A549 (cell line): ENCODE measurements around the gene CORO2A. TPM values are rescaled to one million over a fixed set of nuclear protein-coding genes. Genes with fewer than 3 reads are reported as not detected.

Experiments
- ATAC-seq, 2 experiments: fragments of 200-7000 bp in 1 of 2; fragments of >200 bp in 1 of 2; cut with Nextera tagmentation in 1 of 2; cut with Tn5 transposase in 1 of 2; 3 replicates each; pipeline versions ENCODE4 v1.8.0 to v1.9.1; 2018 to 2020; ENCODE audit warnings: mild to moderate bottlenecking in 1 of 2, moderate library complexity in 1 of 2
- CTCF ChIA-PET: fragments of 300-600 bp; sonication (Branson Sonifier 250); formaldehyde crosslinking; extraction: SDS; loops from one replicate; lab custom pipeline; 2021; ENCODE audit warnings: antibody characterized with exemption, inconsistent platforms; lab: Yijun Ruan, JAX
- POLR2A ChIA-PET: fragments of 350-600 bp; formaldehyde crosslinking; extraction: SDS; loops from one replicate; lab custom pipeline; 2021; ENCODE audit warnings: antibody characterized with exemption, inconsistent platforms; lab: Yijun Ruan, JAX
- DNase-seq, 2 experiments: peaks; one replicate each; pipeline versions ENCODE4 v3.0.0 to v3.0.0-alpha.2; 2011 to 2016; ENCODE audit warnings: low read depth in 1 of 2, low spot score in 1 of 2
- FAIRE-seq: peaks from 2 replicates; lab custom pipeline; 2011; peaks lifted over from hg19 to GRCh38; lab: Jason Lieb, UNC
- H3K27ac ChIP-seq, 2 experiments: fragments of >200 bp; sonication (Bioruptor Twin); formaldehyde crosslinking; 3 replicates each; pipeline ENCODE4 v1.5.1; 2016 to 2017
- H3K4me1 ChIP-seq: fragments of >200 bp; sonication (Bioruptor Twin); formaldehyde crosslinking; 3 replicates; pipeline ENCODE4 v1.6.1; 2016
- H3K4me2 ChIP-seq: fragments of >200 bp; sonication (Bioruptor Twin); formaldehyde crosslinking; 3 replicates; pipeline ENCODE4 v1.6.1; 2016
- H3K4me3 ChIP-seq: fragments of >200 bp; sonication (Bioruptor Twin); formaldehyde crosslinking; 3 replicates; pipeline ENCODE4 v1.5.1; 2016
- H3K9me3 ChIP-seq: fragments of >200 bp; sonication (Bioruptor Twin); formaldehyde crosslinking; 3 replicates; pipeline ENCODE4 v1.6.1; 2016
- CBX2 ChIP-seq: fragments of 200-600 bp; sonication (generic); IDR thresholded peaks from 2 replicates; pipeline ENCODE4 v1.6.1; 2016; ENCODE audit warnings: low read depth, mild to moderate bottlenecking, borderline replicate concordance
- E2F6 ChIP-seq: IDR thresholded peaks from 2 replicates; pipeline ENCODE4 v1.6.1; 2012; ENCODE audit warnings: low read depth, borderline replicate concordance
- EHF ChIP-seq: fragments of 250-450 bp; sonication (Bioruptor Pico); IDR thresholded peaks from 2 replicates; pipeline ENCODE4 v1.5.0; 2020; ENCODE audit warnings: mild to moderate bottlenecking
- EHMT2 ChIP-seq: fragments of 200-600 bp; sonication (generic); IDR thresholded peaks from 2 replicates; pipeline ENCODE4 v1.6.1; 2016; ENCODE audit warnings: antibody characterized with exemption, low read depth, mild to moderate bottlenecking, moderate library complexity
- ELK1 ChIP-seq: fragments of 150-350 bp; IDR thresholded peaks from 2 replicates; pipeline ENCODE4 v1.6.1; 2014; ENCODE audit warnings: low read depth, mild to moderate bottlenecking, low read length
- FOSB ChIP-seq: fragments of 250-450 bp; sonication (Bioruptor Pico); IDR thresholded peaks from 2 replicates; pipeline ENCODE4 v1.5.0; 2020; ENCODE audit warnings: mild to moderate bottlenecking, moderate library complexity
- FOXS1 ChIP-seq: fragments of 250-450 bp; sonication (Bioruptor Pico); IDR thresholded peaks from 2 replicates; pipeline ENCODE4 v1.5.0; 2020; ENCODE audit warnings: mild to moderate bottlenecking, moderate library complexity
- GATA3 ChIP-seq: IDR thresholded peaks from 2 replicates; pipeline ENCODE4 v1.6.1; 2012; ENCODE audit warnings: borderline replicate concordance
- HOXB13 ChIP-seq: fragments of 250-450 bp; sonication (Bioruptor Pico); IDR thresholded peaks from 2 replicates; pipeline ENCODE4 v1.5.0; 2020; ENCODE audit warnings: low read depth, mild to moderate bottlenecking, moderate library complexity
- HOXB5 ChIP-seq: fragments of 250-450 bp; sonication (Bioruptor Pico); IDR thresholded peaks from 2 replicates; pipeline ENCODE4 v1.5.0; 2020; ENCODE audit warnings: mild to moderate bottlenecking, moderate library complexity
- KDM1A ChIP-seq: fragments of 200-600 bp; sonication (generic); IDR thresholded peaks from 2 replicates; pipeline ENCODE4 v1.6.1; 2016; ENCODE audit warnings: low read depth, mild to moderate bottlenecking
- MAFK ChIP-seq: fragments of 450-650 bp; IDR thresholded peaks from 2 replicates; pipeline ENCODE4 v1.6.1; 2014; ENCODE audit not compliant: partially characterized antibody
- MAZ ChIP-seq: fragments of 150-350 bp; IDR thresholded peaks from 2 replicates; pipeline ENCODE4 v1.6.1; 2014; ENCODE audit warnings: antibody characterized with exemption, low read depth, low read length, borderline replicate concordance
- MYC ChIP-seq: IDR thresholded peaks from 2 replicates; pipeline ENCODE4 v1.6.1; 2012; ENCODE audit warnings: mild to moderate bottlenecking, inconsistent platforms, low read length, improper control_type of control experiment, borderline replicate concordance
- NPAS2 ChIP-seq: fragments of 250-450 bp; sonication (Bioruptor Pico); IDR thresholded peaks from 2 replicates; pipeline ENCODE4 v1.8.0; 2022; ENCODE audit warnings: mild to moderate bottlenecking, moderate library complexity, borderline replicate concordance
- POLR2A ChIP-seq: IDR thresholded peaks from 2 replicates; pipeline ENCODE4 v1.6.1; 2012; ENCODE audit warnings: mild to moderate bottlenecking, low read length
- RCOR1 ChIP-seq: fragments of 150-350 bp; IDR thresholded peaks from 2 replicates; pipeline ENCODE4 v1.6.1; 2014; ENCODE audit warnings: antibody characterized with exemption, low read length, low read depth
- RFX5 ChIP-seq: fragments of 450-650 bp; IDR thresholded peaks from 2 replicates; pipeline ENCODE4 v1.7.1; 2014; ENCODE audit warnings: antibody characterized with exemption, mild to moderate bottlenecking, moderate library complexity
- RNF2 ChIP-seq: fragments of 200-600 bp; sonication (generic); IDR thresholded peaks from 2 replicates; pipeline ENCODE4 v1.6.1; 2016; ENCODE audit warnings: low read depth, mild to moderate bottlenecking, antibody characterized with exemption, moderate library complexity, borderline replicate concordance
- SREBF2 ChIP-seq: fragments of 450-650 bp; IDR thresholded peaks from 2 replicates; pipeline ENCODE4 v1.6.1; 2014; ENCODE audit warnings: mild to moderate bottlenecking, moderate library complexity
- ZC3H11A ChIP-seq: fragments of 450-650 bp; IDR thresholded peaks from 2 replicates; pipeline ENCODE4 v1.6.1; 2014; ENCODE audit warnings: antibody characterized with exemption, mild to moderate bottlenecking
- ZFP36 ChIP-seq: fragments of 450-650 bp; IDR thresholded peaks from 2 replicates; pipeline ENCODE4 v1.6.1; 2014; ENCODE audit warnings: borderline replicate concordance; ENCODE audit not compliant: partially characterized antibody
- ZNF302 ChIP-seq: fragments of 250-450 bp; sonication (Bioruptor Pico); IDR thresholded peaks from 2 replicates; pipeline ENCODE4 v1.9.0; 2021; ENCODE audit warnings: inconsistent platforms, mild to moderate bottlenecking, moderate library complexity
- ZSCAN20 ChIP-seq: fragments of 250-450 bp; sonication (Bioruptor Pico); IDR thresholded peaks from 2 replicates; pipeline ENCODE4 v1.8.0; 2022; ENCODE audit warnings: mild to moderate bottlenecking, moderate library complexity
- WGBS: methylation state at CpG from one replicate; pipeline ENCODE4 v1.1.6; 2017; ENCODE audit errors: missing lambda C conversion rate; 5-methylcytosine and 5-hydroxymethylcytosine counted together
- polyA plus RNA-seq, 4 experiments: library from polyadenylated mRNA; depleted of rRNA in 3 of 4; stranded (reverse); fragments of >200 nt; fragmentation: RNase III in 1 of 4; extraction: RNeasy Plus Mini Kit Qiagen cat#74134 plus additional on column Dnase treatment in 1 of 4; gene quantifications; 2 replicates in 3 of 4; 3 replicates in 1 of 4; pipeline ENCODE4 v1.2.3, GENCODE V29; 2011 to 2017
- TF ChIP-seq, protein P1 (sequence below): fragments of 200-600 bp; sonication (generic); IDR thresholded peaks from 2 replicates; pipeline ENCODE4 v1.6.1; 2016; ENCODE audit warnings: antibody characterized with exemption, mild to moderate bottlenecking, moderate library complexity
- TF ChIP-seq, protein P2 (sequence below): fragments of >200 bp; sonication (Bioruptor Twin); formaldehyde crosslinking; IDR thresholded peaks from 2 replicates; pipeline ENCODE4 v1.6.1; 2016
- TF ChIP-seq, protein P3 (sequence below): fragments of 250-450 bp; sonication (Bioruptor Pico); IDR thresholded peaks from 2 replicates; pipeline ENCODE4 v1.5.0; 2020; ENCODE audit warnings: low read depth, mild to moderate bottlenecking, moderate library complexity

The CORO2A gene
- polyA plus RNA-seq, 2 of the 4 experiments (the other 2 are of a cell fraction) = 0.49 to 2.0 TPM

- ChIA-PET POLR2A (no interaction called here), CTCF (interaction anchor here (1.5 to 3.8 kb wide), 3 partner anchors 14 to 117 kb away, joined by 3 to 18 read pairs (median 5); partner anchors contain the start of gene TBC1D2)
- ATAC-seq (no peak), FAIRE-seq (no peak), DNase-seq (no peak)
- 88% methylated on average over 5 of the region's 5 CpGs for WGBS
- Histone ChIP-seq H3K27ac (no peak overlapping the region), H3K9me3 (no peaks in the 10 kb centered on the region), H3K4me3 (no peak overlapping the region), H3K4me2 (no peak overlapping the region), H3K4me1 (peaks cover 11% of the 10 kb centered on the region; the same call in 2 of the 3 replicates)
- TF ChIP-seq MAFK (no peak), EHMT2 (no peak), POLR2A (no peak), ZSCAN20 (CRISPR knock-in tag) (no peak), FOXS1 (CRISPR knock-in tag) (no peak), RNF2 (no peak), MYC (no peak), ZFP36 (no peak), ZC3H11A (no peak), ELK1 (no peak), E2F6 (no peak), KDM1A (no peak), EHF (no peak), SREBF2 (no peak), ZNF302 (CRISPR knock-in tag) (no peak), RFX5 (no peak), HOXB13 (no peak)
- TF ChIP-seq, protein P1, sequence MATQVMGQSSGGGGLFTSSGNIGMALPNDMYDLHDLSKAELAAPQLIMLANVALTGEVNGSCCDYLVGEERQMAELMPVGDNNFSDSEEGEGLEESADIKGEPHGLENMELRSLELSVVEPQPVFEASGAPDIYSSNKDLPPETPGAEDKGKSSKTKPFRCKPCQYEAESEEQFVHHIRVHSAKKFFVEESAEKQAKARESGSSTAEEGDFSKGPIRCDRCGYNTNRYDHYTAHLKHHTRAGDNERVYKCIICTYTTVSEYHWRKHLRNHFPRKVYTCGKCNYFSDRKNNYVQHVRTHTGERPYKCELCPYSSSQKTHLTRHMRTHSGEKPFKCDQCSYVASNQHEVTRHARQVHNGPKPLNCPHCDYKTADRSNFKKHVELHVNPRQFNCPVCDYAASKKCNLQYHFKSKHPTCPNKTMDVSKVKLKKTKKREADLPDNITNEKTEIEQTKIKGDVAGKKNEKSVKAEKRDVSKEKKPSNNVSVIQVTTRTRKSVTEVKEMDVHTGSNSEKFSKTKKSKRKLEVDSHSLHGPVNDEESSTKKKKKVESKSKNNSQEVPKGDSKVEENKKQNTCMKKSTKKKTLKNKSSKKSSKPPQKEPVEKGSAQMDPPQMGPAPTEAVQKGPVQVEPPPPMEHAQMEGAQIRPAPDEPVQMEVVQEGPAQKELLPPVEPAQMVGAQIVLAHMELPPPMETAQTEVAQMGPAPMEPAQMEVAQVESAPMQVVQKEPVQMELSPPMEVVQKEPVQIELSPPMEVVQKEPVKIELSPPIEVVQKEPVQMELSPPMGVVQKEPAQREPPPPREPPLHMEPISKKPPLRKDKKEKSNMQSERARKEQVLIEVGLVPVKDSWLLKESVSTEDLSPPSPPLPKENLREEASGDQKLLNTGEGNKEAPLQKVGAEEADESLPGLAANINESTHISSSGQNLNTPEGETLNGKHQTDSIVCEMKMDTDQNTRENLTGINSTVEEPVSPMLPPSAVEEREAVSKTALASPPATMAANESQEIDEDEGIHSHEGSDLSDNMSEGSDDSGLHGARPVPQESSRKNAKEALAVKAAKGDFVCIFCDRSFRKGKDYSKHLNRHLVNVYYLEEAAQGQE = no peak
- TF ChIP-seq, protein P2, sequence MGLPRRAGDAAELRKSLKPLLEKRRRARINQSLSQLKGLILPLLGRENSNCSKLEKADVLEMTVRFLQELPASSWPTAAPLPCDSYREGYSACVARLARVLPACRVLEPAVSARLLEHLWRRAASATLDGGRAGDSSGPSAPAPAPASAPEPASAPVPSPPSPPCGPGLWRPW = no peak
- TF ChIP-seq, protein P3, sequence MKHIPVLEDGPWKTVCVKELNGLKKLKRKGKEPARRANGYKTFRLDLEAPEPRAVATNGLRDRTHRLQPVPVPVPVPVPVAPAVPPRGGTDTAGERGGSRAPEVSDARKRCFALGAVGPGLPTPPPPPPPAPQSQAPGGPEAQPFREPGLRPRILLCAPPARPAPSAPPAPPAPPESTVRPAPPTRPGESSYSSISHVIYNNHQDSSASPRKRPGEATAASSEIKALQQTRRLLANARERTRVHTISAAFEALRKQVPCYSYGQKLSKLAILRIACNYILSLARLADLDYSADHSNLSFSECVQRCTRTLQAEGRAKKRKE (CRISPR knock-in tag) = no peak
Measured at GRCh38 chr9:98190757-98191105, 1.7 kb downstream of the CORO2A start.

GRCh38 chr9:98189412-98189811, 3.0 kb downstream of the CORO2A start:
- DNase-seq = no peak
- no peak overlapping the region for H3K27ac ChIP-seq
- FAIRE-seq = no peak
- H3K4me1 ChIP-seq = peaks cover 11% of the 10 kb centered on the region; the same call in 2 of the 3 replicates
- 71% methylated on average over 6 of the region's 6 CpGs for WGBS
- H3K4me2 ChIP-seq = no peak overlapping the region
- ATAC-seq = no peak
- POLR2A ChIA-PET = no interaction called here
- H3K9me3 ChIP-seq = no peaks in the 10 kb centered on the region
- CTCF ChIA-PET = interaction anchor here (0.9 to 1.6 kb wide), 6 partner anchors 10 to 116 kb away, joined by 3 to 4 read pairs (median 3); no protein-coding TSS in a partner anchor
- no peak overlapping the region for H3K4me3 ChIP-seq
- TF ChIP-seq RCOR1 = no peak
- no peak for TF ChIP-seq NPAS2 (CRISPR knock-in tag)
- TF ChIP-seq MAZ = no peak
- TF ChIP-seq CBX2 = no peak
- TF ChIP-seq, protein P1 = no peak
- no peak for TF ChIP-seq ZSCAN20 (CRISPR knock-in tag)
- TF ChIP-seq POLR2A = no peak
- no peak for TF ChIP-seq GATA3
- TF ChIP-seq HOXB5 (CRISPR knock-in tag) = no peak
- TF ChIP-seq FOSB (CRISPR knock-in tag) = no peak
